T-cell (primary cell): ENCODE data around the gene PROM2. TPM values are rescaled to one million over a fixed set of nuclear protein-coding genes. Genes with fewer than 3 reads are reported as not detected.
"Not testable (repeated sequence)": the region's sequence is repeated elsewhere in the genome, so short reads cannot be mapped to it uniquely, and the experiment has no call there.

ENCODE experiments used
- ATAC-seq, 4 experiments: fragments of 200-7000 bp in 3 of 4; fragments of 150-1000 bp in 1 of 4; cut with Tn5 transposase; replicated peaks in 1 of 4; 1 replicate in 3 of 4; 2 replicates in 1 of 4; pipeline ENCODE4 v1.10.0; 2021; ENCODE audit warnings: moderate library complexity in 3 of 4, mild to moderate bottlenecking in 2 of 4, moderate number of reproducible peaks in 1 of 4
- CTCF ChIA-PET, 2 donors: fragments of 300-600 bp; sonication (Branson Sonifier 250); formaldehyde crosslinking; loops; one replicate each; lab custom pipeline; 2022; ENCODE audit warnings: antibody characterized with exemption in 2 of 2; lab: Charles Lee
- POLR2A ChIA-PET, 2 donors: fragments of 300-600 bp; sonication (Branson Sonifier 250); formaldehyde crosslinking; loops; one replicate each; lab custom pipeline; 2022; ENCODE audit warnings: antibody characterized with exemption in 2 of 2; lab: Charles Lee
- DNase-seq, 35 experiments: peaks; one replicate each; pipeline versions ENCODE4 v3.0.0 to v3.0.0-alpha.2; 2013 to 2023
- H3K27ac ChIP-seq: one replicate; pipeline ENCODE4 v1.5.1; 2013; ENCODE audit warnings: low read length
- H3K27me3 ChIP-seq, 2 experiments: replicated peaks in 1 of 2; 1 replicate in 1 of 2; 2 replicates in 1 of 2; pipeline versions ENCODE4 v1.6.1 to v1.7.0; 2013; ENCODE audit warnings: low read length in 1 of 2, mixed read lengths in 1 of 2; ENCODE audit not compliant: control insufficient read depth in 2 of 2, insufficient read depth in 2 of 2; ENCODE audit errors: extremely low read depth in 1 of 2
- H3K36me3 ChIP-seq, 2 donors: 1 replicate in 1 of 2; 2 replicates in 1 of 2; pipeline versions ENCODE4 v1.6.1 to v1.7.0; 2013; ENCODE audit warnings: low read length in 1 of 2; ENCODE audit not compliant: control insufficient read depth in 2 of 2, insufficient read depth in 1 of 2; ENCODE audit errors: extremely low read depth in 1 of 2
- H3K4me1 ChIP-seq, 2 experiments: 1 replicate in 1 of 2; 2 replicates in 1 of 2; pipeline versions ENCODE4 v1.6.1 to v1.7.0; 2013; ENCODE audit warnings: low read length in 2 of 2, mixed read lengths in 1 of 2; ENCODE audit not compliant: insufficient read depth in 2 of 2, control insufficient read depth in 1 of 2; ENCODE audit errors: extremely low read depth in 1 of 2
- H3K4me3 ChIP-seq, 2 donors: 1 replicate in 1 of 2; 2 replicates in 1 of 2; pipeline versions ENCODE4 v1.5.1 to v1.7.0; 2013; ENCODE audit warnings: mild to moderate bottlenecking in 2 of 2, low read length in 1 of 2, moderate library complexity in 1 of 2; ENCODE audit not compliant: control insufficient read depth in 1 of 2; ENCODE audit errors: extremely low read depth in 1 of 2
- H3K9me3 ChIP-seq: 2 replicates; pipeline ENCODE4 v1.7.0; 2013
- H3K27ac Mint-ChIP-seq, 2 donors: one replicate each; pipeline ENCODE4 v1.8.0; 2020 to 2021; ENCODE audit warnings: mild to moderate bottlenecking in 2 of 2, mixed read lengths in 2 of 2
- H3K27me3 Mint-ChIP-seq, 2 donors: one replicate each; pipeline ENCODE4 v1.8.0; 2021 to 2022; ENCODE audit warnings: mixed read lengths in 2 of 2
- H3K36me3 Mint-ChIP-seq: one replicate; pipeline ENCODE4 v1.8.0; 2021; ENCODE audit warnings: mixed read lengths
- H3K4me1 Mint-ChIP-seq, 3 donors: one replicate each; pipeline ENCODE4 v1.8.0; 2020 to 2022; ENCODE audit warnings: mixed read lengths in 3 of 3, mild to moderate bottlenecking in 1 of 3
- H3K4me3 Mint-ChIP-seq, 3 donors: one replicate each; pipeline ENCODE4 v1.8.0; 2020 to 2022; ENCODE audit warnings: mild to moderate bottlenecking in 3 of 3, mixed read lengths in 3 of 3, moderate library complexity in 3 of 3
- H3K9me3 Mint-ChIP-seq, 3 donors: one replicate each; pipeline ENCODE4 v1.8.0; 2020 to 2022; ENCODE audit warnings: mixed read lengths in 3 of 3
- WGBS: methylation state at CpG from one replicate; pipeline ENCODE4 v1.1.5; 2013; ENCODE audit warnings: missing lambda C conversion rate; ENCODE audit not compliant: insufficient coverage; 5-methylcytosine and 5-hydroxymethylcytosine counted together
- total RNA-seq, 35 experiments: library from RNA in 6 of 35; stranded (reverse) in 6 of 35; fragments of 120-200 nt in 1 of 35; gene quantifications; one replicate each; pipeline versions ENCODE4 v1.2.1 to v1.2.4 and lab custom pipeline; 2013 to 2026

PROM2 gene
- total RNA-seq, 5 donors from 2014 or later (not counting 1 experiment from before 2014, with no cell fraction given), result 0.30 to 2.1 (median 0.40) TPM

DNA sequence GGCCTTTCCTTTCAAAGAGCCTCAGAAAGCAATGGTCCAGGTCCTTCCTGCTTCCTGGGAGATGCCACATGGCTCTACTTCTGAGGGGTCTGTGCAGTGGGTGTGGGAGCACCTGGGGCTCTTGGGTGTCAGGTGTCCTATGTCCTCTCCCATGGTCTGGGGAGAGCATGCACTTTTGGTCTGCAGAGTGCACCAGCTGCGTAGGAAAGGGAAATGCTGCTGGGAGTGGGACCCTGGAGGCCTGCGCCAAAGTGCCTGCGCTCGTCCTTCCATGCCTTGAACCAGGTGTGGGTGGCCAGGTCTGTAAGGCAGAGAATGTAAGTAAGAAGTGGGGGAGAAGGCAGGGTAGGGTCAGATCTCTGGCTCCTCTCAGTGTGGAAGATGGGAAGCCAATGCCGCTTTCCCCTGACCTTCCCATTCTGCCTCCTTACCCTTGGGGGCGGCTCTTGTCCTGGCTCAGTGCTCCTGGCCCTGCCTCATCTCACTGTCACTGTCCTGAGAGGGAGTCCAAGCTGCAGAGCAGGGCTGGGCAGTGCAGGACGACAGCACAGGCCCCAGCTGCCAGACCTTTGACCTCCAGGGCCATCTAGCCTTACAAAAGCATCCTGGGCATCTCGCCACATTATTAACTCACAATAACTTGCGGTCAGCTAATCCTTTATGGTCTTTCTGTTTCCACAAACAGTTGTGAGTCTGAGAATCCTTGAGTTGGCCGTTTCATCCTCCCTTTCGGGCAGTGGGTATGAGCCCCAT lies 6.6 kb upstream of the PROM2 start:
- H3K4me3 ChIP-seq, result no peak overlapping the region
- H3K9me3 ChIP-seq, result no peaks in the 10 kb centered on the region
- H3K4me1 ChIP-seq, result no peaks in the 10 kb centered on the region
- no peak overlapping the region for H3K27ac ChIP-seq
- Mint-ChIP-seq H3K27ac (no peak overlapping the region), H3K4me1 (no peaks in the 10 kb centered on the region), H3K4me3 (no peak overlapping the region), H3K27me3 (peaks cover 6 to 9% of the 10 kb centered on the region in 2 donors), H3K36me3 (no peaks in the 10 kb centered on the region), H3K9me3 (no peaks in the 10 kb centered on the region)
- H3K27me3 ChIP-seq, result peaks cover 0 to 15% of the 10 kb centered on the region in 2 experiments
- no peaks in the 10 kb centered on the region for H3K36me3 ChIP-seq
- DNase-seq (peak in 1 of 35 experiments; percentile 4), ATAC-seq (no peak)
- ChIA-PET CTCF (no interaction called here), POLR2A (no interaction called here)
- 83% methylated on average over 8 of the region's 11 CpGs for WGBS

- ATAC-seq (no peak), DNase-seq (peak in 1 of 35 experiments; percentile 5)
- H3K27ac ChIP-seq, result no peak overlapping the region
- H3K27me3 Mint-ChIP-seq, result peaks cover 6 to 9% of the 10 kb centered on the region in 2 donors
- no peaks in the 10 kb centered on the region for H3K9me3 ChIP-seq
- H3K36me3 ChIP-seq, result no peaks in the 10 kb centered on the region
- peaks cover 0 to 17% of the 10 kb centered on the region in 2 experiments for H3K27me3 ChIP-seq
- no peak overlapping the region for H3K4me3 Mint-ChIP-seq
- 81% methylated on average over 11 of the region's 13 CpGs for WGBS
- no peaks in the 10 kb centered on the region for H3K9me3 Mint-ChIP-seq
- no peak overlapping the region for H3K27ac Mint-ChIP-seq
- H3K4me3 ChIP-seq, result no peak overlapping the region
- no peaks in the 10 kb centered on the region for H3K4me1 ChIP-seq
- H3K36me3 Mint-ChIP-seq, result no peaks in the 10 kb centered on the region
- ChIA-PET CTCF (no interaction called here), POLR2A (no interaction called here)
- H3K4me1 Mint-ChIP-seq, result no peaks in the 10 kb centered on the region
Observed at GRCh38 chr2:95268211-95269035, 5.8 kb upstream of the PROM2 start.

DNA sequence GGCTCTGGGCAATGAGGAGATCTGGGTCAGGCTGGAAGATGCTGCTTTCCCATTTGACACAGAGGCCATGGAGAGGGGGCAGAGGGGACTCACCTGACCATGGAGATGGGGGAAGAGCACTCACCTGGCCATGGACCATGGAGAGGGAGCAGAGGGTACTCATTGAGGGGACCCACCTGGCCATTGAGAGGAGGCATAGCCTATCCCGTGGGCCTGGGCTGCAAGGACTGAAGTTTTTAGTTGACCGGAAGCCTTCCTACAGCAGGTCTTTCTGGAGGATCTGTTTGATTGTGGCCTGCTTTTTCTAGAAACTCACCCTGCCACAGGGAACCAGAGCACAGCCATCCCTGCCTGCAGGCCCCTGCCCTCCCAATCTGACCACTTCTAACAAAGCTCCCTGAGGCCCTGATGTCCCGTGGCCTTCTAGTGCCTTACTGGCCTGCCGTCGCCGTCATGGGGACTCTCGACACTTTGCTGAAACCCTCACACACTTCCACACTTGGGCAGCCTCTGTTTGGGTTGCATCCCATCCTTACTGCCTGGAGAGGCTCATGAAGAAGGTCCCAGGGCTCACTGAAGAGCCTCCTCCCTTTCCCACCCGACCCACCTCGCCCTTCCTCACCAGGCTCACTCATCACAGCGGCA lies 5.1 kb upstream of the PROM2 start:
- H3K9me3 Mint-ChIP-seq, result no peaks in the 10 kb centered on the region
- ChIA-PET POLR2A (no interaction called here), CTCF (no interaction called here)
- no peak for ATAC-seq
- H3K4me3 ChIP-seq, result no peak overlapping the region
- peaks cover 6 to 9% of the 10 kb centered on the region in 2 donors for H3K27me3 Mint-ChIP-seq
- H3K27ac Mint-ChIP-seq, result no peak overlapping the region
- H3K27me3 ChIP-seq, result peaks cover 0 to 17% of the 10 kb centered on the region in 2 experiments
- no peaks in the 10 kb centered on the region for H3K36me3 Mint-ChIP-seq
- WGBS, result 81% methylated on average over 6 of the region's 10 CpGs
- H3K4me1 Mint-ChIP-seq, result no peaks in the 10 kb centered on the region
- no peaks in the 10 kb centered on the region for H3K36me3 ChIP-seq
- H3K9me3 ChIP-seq, result no peaks in the 10 kb centered on the region
- H3K27ac ChIP-seq, result no peak overlapping the region
- H3K4me1 ChIP-seq, result no peaks in the 10 kb centered on the region
- H3K4me3 Mint-ChIP-seq, result no peak overlapping the region
- DNase-seq, result peak in 1 of 35 experiments; percentile 2

DNA sequence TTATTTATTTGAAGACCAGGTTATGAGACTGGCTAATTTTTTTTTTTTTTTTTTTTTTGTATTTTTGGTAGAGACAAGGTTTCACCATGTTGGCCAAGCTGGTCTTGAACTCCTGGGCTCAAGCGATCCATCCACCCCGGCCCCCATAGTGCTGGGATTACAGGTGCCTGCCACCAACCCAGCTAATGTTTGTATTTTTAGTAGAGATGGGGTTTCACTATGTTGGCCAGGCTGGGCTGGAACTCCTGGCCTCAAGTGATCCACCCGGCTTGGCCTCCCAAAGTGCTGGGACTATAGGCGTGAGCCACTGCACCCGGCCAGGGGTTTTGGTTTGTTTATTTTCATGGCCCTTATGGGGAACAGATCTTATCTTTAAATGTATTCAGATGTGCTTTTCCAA lies 4.5 kb upstream of the PROM2 start:
- H3K4me3 ChIP-seq, H3K4me3 Mint-ChIP-seq, H3K36me3 ChIP-seq, H3K4me1 Mint-ChIP-seq, CTCF ChIA-PET, H3K4me1 ChIP-seq, H3K27ac ChIP-seq, H3K36me3 Mint-ChIP-seq, H3K27me3 Mint-ChIP-seq, H3K9me3 Mint-ChIP-seq, ATAC-seq, H3K9me3 ChIP-seq, POLR2A ChIA-PET, H3K27ac Mint-ChIP-seq, DNase-seq: not testable (repeated sequence)
- 90% methylated on average over 3 of the region's 5 CpGs for WGBS
- H3K27me3 ChIP-seq, result peaks cover 0 to 19% of the 10 kb centered on the region in 2 experiments

DNA sequence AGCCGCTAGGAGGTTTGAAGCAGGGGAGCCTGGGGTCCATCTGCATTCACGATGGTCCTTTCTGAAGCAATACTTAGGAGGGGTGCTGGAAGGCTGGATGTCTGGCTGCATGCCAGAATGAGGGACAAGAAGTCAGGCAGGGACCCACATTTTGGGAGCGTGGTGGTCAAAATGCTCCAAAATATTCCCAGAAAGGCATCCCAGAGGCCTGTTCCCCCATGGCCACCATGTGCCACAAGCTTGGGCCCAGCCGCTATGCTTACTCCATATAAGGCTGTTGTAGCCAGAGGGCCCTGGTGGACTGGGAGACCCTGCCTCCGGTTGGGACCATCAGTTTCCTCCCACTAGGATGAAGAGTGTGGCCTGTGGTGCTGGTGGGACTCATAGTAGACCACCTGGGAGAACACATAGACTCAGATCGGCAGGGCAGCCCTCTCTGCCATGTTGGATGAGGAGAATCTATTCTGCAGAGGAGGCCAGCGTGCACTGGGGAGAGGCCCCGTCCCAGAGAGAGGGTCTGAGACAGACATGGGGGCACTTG lies 3.6 kb upstream of the PROM2 start:
- Histone ChIP-seq H3K9me3 (no peaks in the 10 kb centered on the region), H3K4me1 (no peaks in the 10 kb centered on the region), H3K4me3 (no peak overlapping the region), H3K27me3 (peaks cover 0 to 16% of the 10 kb centered on the region in 2 experiments), H3K36me3 (no peaks in the 10 kb centered on the region), H3K27ac (no peak overlapping the region)
- Mint-ChIP-seq H3K9me3 (no peaks in the 10 kb centered on the region), H3K4me1 (no peaks in the 10 kb centered on the region), H3K4me3 (no peak overlapping the region), H3K27me3 (peaks cover 3 to 8% of the 10 kb centered on the region in 2 donors), H3K27ac (no peak overlapping the region), H3K36me3 (no peaks in the 10 kb centered on the region)
- ChIA-PET POLR2A (no interaction called here), CTCF (no interaction called here)
- ATAC-seq (no peak), DNase-seq (peak in 2 of 35 experiments; percentile 2 to 11)
- 71% methylated on average over 1 of the region's 8 CpGs for WGBS

- Histone ChIP-seq H3K27me3 (peaks cover 0 to 14% of the 10 kb centered on the region in 2 experiments), H3K36me3 (no peaks in the 10 kb centered on the region), H3K4me1 (no peaks in the 10 kb centered on the region), H3K4me3 (no peak overlapping the region), H3K27ac (no peak overlapping the region), H3K9me3 (no peaks in the 10 kb centered on the region)
- Mint-ChIP-seq H3K36me3 (no peaks in the 10 kb centered on the region), H3K4me1 (no peaks in the 10 kb centered on the region), H3K4me3 (no peak overlapping the region), H3K27me3 (peaks cover 3 to 4% of the 10 kb centered on the region in 2 donors), H3K9me3 (no peaks in the 10 kb centered on the region), H3K27ac (no peak overlapping the region)
- no CpG with 5 or more reads among the region's 6 CpGs for WGBS
- ChIA-PET POLR2A (no interaction called here), CTCF (no interaction called here)
- ATAC-seq (no peak), DNase-seq (peak in 1 of 35 experiments; percentile 11)
Observed at GRCh38 chr2:95271381-95271971, 2.8 kb upstream of the PROM2 start.
